ENCODE data around the gene GRHL1. TPM values are rescaled to one million over a fixed set of nuclear protein-coding genes. Genes with fewer than 3 reads are reported as not detected.
"Not testable (repeated sequence)": the region's sequence is repeated elsewhere in the genome, so short reads cannot be mapped to it uniquely, and the experiment has no call there.

The GRHL1 gene
- total RNA-seq, 1 donor from 2014 or later = 0.43 TPM

DNA sequence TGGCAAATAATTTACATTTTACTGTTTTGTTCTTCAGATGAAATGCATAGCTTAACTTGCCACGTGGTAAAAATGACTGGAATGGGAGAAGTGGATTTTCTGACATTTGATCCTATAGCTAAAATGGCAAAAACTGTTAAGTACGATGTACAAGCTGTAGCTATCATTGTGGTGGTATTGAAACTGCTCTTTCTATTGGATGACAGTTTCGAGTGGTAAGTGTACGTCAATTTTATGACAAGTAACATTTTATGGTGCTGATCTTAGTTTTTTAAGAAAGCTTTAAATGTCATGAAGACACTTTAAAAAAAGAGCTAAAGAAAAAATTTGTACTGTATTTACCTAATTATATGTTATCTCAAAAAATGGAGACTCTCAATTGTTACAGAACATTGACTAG is 40.8 kb upstream of the GRHL1 start:
- Histone ChIP-seq H3K27ac (no peak overlapping the region), H3K9me3 (no peaks in the 10 kb centered on the region), H3K4me3 (no peak overlapping the region), H3K36me3 (peaks cover 9 to 24% of the 10 kb centered on the region in 2 donors), H3K27me3 (no peaks in the 10 kb centered on the region), H3K4me1 (no peaks in the 10 kb centered on the region)
- TF ChIP-seq, protein P1, sequence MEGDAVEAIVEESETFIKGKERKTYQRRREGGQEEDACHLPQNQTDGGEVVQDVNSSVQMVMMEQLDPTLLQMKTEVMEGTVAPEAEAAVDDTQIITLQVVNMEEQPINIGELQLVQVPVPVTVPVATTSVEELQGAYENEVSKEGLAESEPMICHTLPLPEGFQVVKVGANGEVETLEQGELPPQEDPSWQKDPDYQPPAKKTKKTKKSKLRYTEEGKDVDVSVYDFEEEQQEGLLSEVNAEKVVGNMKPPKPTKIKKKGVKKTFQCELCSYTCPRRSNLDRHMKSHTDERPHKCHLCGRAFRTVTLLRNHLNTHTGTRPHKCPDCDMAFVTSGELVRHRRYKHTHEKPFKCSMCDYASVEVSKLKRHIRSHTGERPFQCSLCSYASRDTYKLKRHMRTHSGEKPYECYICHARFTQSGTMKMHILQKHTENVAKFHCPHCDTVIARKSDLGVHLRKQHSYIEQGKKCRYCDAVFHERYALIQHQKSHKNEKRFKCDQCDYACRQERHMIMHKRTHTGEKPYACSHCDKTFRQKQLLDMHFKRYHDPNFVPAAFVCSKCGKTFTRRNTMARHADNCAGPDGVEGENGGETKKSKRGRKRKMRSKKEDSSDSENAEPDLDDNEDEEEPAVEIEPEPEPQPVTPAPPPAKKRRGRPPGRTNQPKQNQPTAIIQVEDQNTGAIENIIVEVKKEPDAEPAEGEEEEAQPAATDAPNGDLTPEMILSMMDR (IDR thresholded peaks at IDR 0.05) = no peak
- DNase-seq (ENCODE audit: low spot score in 2 of 2) = no peak
- intact Hi-C loops (cut with DNase I) = no loop called here

DNA sequence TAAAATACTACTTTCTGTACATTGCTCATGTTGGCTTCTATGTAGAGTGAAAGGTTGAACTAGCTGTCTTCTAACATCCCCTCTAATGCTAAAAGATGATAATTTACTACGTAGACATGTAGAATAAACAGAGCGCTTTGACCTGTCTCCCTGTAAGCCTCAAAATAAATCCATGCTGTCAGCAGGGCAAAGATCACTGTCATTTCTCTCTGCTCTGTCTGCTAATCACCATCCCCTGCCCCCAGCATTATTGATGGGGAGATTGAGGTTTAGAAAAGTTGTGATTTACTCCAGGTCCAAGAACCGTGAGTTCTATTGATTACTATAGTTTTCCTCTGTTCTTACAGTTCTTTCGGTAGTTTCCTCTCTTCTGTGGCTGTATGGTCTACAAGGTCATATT is 39.0 kb upstream of the GRHL1 start:
- TF ChIP-seq, protein P1 (IDR thresholded peaks at IDR 0.05) = no peak

DNA sequence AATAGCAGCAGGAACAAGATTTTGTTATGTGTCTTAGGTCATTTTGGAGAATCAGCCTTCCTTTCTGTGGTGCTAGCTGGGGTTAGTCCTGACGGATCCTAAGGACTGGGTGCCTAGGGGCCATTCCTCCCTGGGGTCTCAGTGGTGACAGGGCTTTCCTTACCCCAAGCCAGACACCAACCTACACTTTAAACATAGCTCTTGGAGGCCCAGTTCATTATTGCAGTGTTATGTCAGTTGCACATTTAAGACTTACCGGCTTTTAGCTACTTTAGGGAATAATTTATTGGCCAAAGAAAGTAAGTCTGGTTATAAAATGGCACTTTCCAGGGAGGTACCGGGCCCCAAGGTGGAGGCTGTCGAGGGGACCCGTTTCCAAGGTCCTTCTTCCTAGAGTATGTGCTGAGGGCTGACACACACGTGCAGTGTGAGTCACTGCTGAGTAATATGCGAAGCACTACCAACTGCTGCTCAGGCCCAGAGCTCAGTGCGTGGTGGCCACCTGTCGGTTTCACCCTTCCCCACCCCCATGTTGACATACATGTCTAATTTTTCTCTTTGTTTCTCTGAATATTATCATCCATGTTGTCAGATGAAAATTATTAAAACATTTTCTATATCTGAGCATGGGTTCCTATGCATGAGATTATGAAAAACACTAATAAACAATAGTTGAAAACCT is 37.0 kb upstream of the GRHL1 start:
- Histone ChIP-seq H3K4me3 (no peak overlapping the region), H3K4me1 (no peaks in the 10 kb centered on the region), H3K9me3 (no peaks in the 10 kb centered on the region), H3K27ac (no peak overlapping the region), H3K27me3 (no peaks in the 10 kb centered on the region), H3K36me3 (peaks cover 9 to 26% of the 10 kb centered on the region in 2 donors)
- intact Hi-C loops (cut with DNase I) = no loop called here
- TF ChIP-seq, protein P1 (IDR thresholded peaks at IDR 0.05) = no peak
- DNase-seq (ENCODE audit: low spot score in 2 of 2) = no peak

More for the DNA sequence above, 39.0 kb upstream of the GRHL1 start:
- no peaks in the 10 kb centered on the region for H3K27me3 ChIP-seq
- intact Hi-C loops (cut with DNase I) = no loop called here
- no peak overlapping the region for H3K4me3 ChIP-seq
- no peaks in the 10 kb centered on the region for H3K9me3 ChIP-seq
- DNase-seq (ENCODE audit: low spot score in 2 of 2) = no peak
- no peak overlapping the region for H3K27ac ChIP-seq
- no peaks in the 10 kb centered on the region for H3K4me1 ChIP-seq
- peaks cover 9 to 24% of the 10 kb centered on the region in 2 donors for H3K36me3 ChIP-seq

DNA sequence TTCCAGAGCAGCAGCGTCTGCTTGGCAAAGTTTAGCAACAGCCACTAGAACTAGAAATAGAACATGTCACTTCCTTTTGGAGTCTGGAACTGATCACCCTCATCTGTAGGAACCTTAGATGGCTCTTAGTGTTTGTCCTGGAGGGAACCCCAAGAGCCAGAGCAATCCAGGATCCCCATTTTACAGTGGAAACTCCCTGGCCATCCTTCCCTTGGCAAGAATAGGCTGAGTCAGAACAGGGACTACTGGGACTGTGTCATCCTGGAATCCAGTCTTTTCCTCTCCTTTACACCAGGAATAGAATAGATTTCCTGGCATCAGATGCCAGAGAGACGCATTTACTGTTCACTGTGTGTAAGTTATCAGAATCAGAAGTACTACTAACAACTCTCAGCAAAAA is 33.2 kb upstream of the GRHL1 start:
- no peak overlapping the region for H3K4me3 ChIP-seq
- no peaks in the 10 kb centered on the region for H3K27me3 ChIP-seq
- peak overlapping the region in 1 of 2 donors; percentile 8 for H3K27ac ChIP-seq
- no peaks in the 10 kb centered on the region for H3K4me1 ChIP-seq
- peaks cover 5 to 31% of the 10 kb centered on the region in 2 donors for H3K36me3 ChIP-seq
- intact Hi-C loops (cut with DNase I) = no loop called here
- TF ChIP-seq, protein P1 (IDR thresholded peaks at IDR 0.05) = no peak
- DNase-seq (ENCODE audit: low spot score in 2 of 2) = peak in 1 of 2 donors; percentile 64
- H3K9me3 ChIP-seq = no peaks in the 10 kb centered on the region

DNA sequence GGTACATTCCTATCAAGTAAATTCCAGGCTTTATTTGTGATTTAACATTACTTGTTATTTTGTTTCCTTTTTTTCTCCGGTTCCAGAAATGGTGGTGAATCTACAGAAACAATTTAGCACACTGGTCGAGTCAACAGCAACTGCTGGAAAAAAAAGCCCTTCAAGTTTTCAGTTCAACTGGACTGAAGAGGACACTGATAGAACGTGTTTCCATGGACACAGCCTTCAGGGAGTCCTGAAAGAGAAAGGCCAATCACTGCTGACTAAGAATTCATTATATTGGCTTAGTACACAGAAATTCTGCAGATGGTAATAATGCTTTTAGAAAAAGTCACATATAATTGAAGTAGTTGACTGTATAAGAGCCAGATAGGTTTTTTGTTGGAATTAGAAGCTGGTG is 32.0 kb upstream of the GRHL1 start:
- Histone ChIP-seq H3K27ac (no peak overlapping the region), H3K36me3 (peaks cover 0 to 18% of the 10 kb centered on the region in 2 donors), H3K27me3 (no peaks in the 10 kb centered on the region), H3K4me3 (no peak overlapping the region), H3K9me3 (no peaks in the 10 kb centered on the region), H3K4me1 (no peaks in the 10 kb centered on the region)
- no peak for DNase-seq (ENCODE audit: low spot score in 2 of 2)
- TF ChIP-seq, protein P1 (IDR thresholded peaks at IDR 0.05) = no peak
- intact Hi-C loops (cut with DNase I) = no loop called here

DNA sequence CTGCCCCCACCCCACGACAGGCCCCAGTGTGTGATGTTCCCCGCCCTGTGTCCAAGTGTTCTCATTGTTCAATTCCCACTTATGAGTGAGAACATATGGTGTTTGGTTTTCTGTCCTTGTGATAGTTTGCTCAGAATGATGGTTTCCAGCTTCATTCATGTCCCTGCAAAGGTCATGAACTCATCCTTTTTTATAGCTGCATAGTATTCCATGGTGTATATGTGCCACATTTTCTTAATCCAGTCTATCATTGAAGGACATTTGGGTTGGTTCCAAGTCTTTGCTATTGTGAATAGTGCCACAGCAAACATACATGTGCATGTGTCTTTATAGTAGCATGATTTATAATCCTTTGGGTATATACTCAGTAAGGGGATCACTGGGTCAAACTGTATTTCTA is 24.5 kb upstream of the GRHL1 start:
- H3K4me1 ChIP-seq; DNase-seq (ENCODE audit: low spot score in 2 of 2); H3K27me3 ChIP-seq; H3K27ac ChIP-seq; H3K9me3 ChIP-seq; H3K4me3 ChIP-seq; H3K36me3 ChIP-seq; intact Hi-C loops (cut with DNase I): not testable (repeated sequence)

All from ascending aorta (tissue), 2 donors.